ENCODE measurements around the gene MBP.

MBP gene

DNA sequence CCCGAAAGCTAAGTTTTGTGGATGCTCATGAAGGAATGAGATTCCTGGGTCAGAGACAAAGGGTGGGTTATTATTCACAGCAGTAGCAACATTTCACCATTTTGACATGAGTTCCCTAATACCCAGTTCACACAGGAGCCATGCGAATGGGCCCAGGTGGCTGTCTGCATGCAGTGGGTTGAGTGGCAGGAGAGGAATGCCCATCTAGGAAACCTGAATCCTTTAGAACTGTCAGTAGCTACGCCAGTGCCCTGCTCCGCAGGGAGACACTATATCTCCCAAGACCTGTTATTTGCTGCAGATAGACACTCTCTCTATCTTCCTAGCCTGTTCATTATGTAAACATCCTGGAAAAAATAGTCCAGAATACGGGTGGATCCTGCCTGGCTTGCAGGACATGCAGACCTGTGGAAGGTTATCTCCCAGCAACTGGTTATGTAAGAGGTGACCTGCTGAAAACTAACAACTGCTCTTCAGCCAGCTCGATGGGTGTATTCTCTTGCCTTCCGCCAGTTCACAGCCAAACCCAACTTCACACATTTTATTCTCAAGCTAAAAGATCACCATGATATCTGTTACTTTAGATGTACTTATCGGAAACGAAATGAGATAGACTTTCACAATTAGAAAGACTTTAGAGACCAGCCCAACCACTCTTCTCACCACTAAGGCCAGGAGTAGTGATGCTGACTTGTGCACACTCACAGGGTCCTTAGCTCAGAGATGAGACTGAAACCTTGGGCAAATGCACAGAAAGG is 59.1 kb downstream of the MBP start:
- Histone ChIP-seq H3K27me3 (ENCODE audit: control insufficient read depth, insufficient read depth, low read length, poor library complexity, severe bottlenecking) (no peaks in the 10 kb centered on the region), H3K36me3 (ENCODE audit: control insufficient read depth, insufficient read depth, low read length) (no peaks in the 10 kb centered on the region), H3K4me1 (ENCODE audit: control insufficient read depth, insufficient read depth, low read length) (peaks cover 4% of the 10 kb centered on the region), H3K27ac (ENCODE audit: insufficient read depth, low read depth, low read length, poor library complexity, severe bottlenecking) (no peak overlapping the region), H3K4me3 (ENCODE audit: insufficient read depth, low read depth, low read length) (no peak overlapping the region), H3K9me3 (ENCODE audit: control insufficient read depth, low read length) (no peaks in the 10 kb centered on the region)
- WGBS, 2 experiments: 94% methylated on average over 9 of the region's 9 CpGs

DNA sequence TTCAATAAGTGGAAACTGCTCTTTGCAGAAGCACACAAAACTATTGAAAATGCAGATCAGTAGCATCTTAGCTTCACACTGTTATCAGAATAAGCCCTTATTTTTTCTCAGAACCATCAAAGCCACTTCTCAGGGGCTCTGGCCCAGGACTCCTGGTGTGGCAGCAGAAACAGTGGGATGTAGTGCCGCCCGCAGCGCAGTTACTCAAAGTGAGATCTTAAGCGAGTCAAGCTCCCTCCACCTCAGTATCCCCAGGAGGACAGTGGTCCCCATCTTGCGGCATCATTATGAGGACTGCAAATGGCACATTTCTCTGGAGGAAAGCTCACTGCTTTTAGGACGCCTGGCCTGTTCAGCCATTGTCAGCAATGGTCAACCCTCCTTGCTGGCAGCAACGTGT is 60.0 kb downstream of the MBP start:
- 91 to 92% methylated on average over 7 of the region's 7 CpGs for WGBS, 2 experiments
- no peak overlapping the region for H3K27ac ChIP-seq (ENCODE audit: insufficient read depth, low read depth, low read length, poor library complexity, severe bottlenecking)
- H3K36me3 ChIP-seq (ENCODE audit: control insufficient read depth, insufficient read depth, low read length): no peaks in the 10 kb centered on the region
- H3K27me3 ChIP-seq (ENCODE audit: control insufficient read depth, insufficient read depth, low read length, poor library complexity, severe bottlenecking): no peaks in the 10 kb centered on the region
- peaks cover 14% of the 10 kb centered on the region for H3K4me1 ChIP-seq (ENCODE audit: control insufficient read depth, insufficient read depth, low read length)
- H3K4me3 ChIP-seq (ENCODE audit: insufficient read depth, low read depth, low read length): no peak overlapping the region
- no peaks in the 10 kb centered on the region for H3K9me3 ChIP-seq (ENCODE audit: control insufficient read depth, low read length)

DNA sequence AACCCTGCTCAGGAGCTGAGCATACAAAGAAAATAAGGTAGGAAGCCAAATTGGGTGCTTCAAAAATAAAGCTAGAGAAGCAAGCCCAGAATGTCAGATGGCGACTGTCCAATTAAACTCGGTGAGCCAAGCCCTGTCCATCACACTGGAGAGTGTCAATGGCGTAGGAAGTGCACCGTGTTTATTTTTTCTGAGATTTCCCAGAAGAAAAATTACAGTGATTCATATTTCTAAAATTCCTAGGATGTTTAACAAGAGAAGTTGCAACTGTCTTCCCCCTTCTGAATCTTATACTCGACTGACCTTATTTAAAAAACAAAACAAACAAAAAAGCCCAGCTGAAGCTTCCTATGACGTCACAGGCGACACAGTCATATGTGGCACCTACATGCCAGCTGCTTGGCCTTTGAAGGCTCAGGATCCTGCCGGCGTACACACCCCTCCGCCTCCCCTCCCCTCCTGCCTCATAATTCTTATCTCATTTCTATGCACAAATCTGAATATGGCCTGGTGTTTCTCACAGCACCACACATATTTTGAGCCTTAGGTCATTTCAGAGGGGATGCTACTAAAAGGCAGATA is 60.8 kb downstream of the MBP start:
- no peaks in the 10 kb centered on the region for H3K9me3 ChIP-seq (ENCODE audit: control insufficient read depth, low read length)
- H3K36me3 ChIP-seq (ENCODE audit: control insufficient read depth, insufficient read depth, low read length): no peaks in the 10 kb centered on the region
- no peak overlapping the region for H3K27ac ChIP-seq (ENCODE audit: insufficient read depth, low read depth, low read length, poor library complexity, severe bottlenecking)
- no peaks in the 10 kb centered on the region for H3K27me3 ChIP-seq (ENCODE audit: control insufficient read depth, insufficient read depth, low read length, poor library complexity, severe bottlenecking)
- WGBS, 2 experiments: 93 to 95% methylated on average over 10 of the region's 10 CpGs
- H3K4me1 ChIP-seq (ENCODE audit: control insufficient read depth, insufficient read depth, low read length): peaks cover 18% of the 10 kb centered on the region
- no peak overlapping the region for H3K4me3 ChIP-seq (ENCODE audit: insufficient read depth, low read depth, low read length)

DNA sequence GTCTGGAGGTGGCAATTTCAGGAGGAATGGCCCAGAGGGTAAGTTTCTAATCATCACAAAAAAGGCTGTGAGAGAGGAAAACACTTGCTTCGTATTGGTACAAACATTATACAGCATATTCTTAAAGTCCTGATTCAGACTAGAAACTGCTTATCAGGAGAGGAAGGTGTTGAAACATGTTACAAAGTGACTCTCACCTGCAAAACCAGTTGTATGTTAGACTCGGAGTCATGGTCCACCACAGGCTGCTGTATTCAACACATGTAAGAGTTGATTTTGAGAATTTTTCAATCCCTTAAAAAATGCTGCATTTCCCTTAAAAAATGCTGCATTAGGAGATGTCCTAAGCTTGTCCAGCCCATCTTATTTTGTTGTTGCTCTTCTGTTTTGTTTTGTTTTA is 61.5 kb downstream of the MBP start:
- 95 to 100% methylated on average over 1 to 2 of the region's 2 CpGs for WGBS, 2 experiments
- no peak overlapping the region for H3K27ac ChIP-seq (ENCODE audit: insufficient read depth, low read depth, low read length, poor library complexity, severe bottlenecking)

DNA sequence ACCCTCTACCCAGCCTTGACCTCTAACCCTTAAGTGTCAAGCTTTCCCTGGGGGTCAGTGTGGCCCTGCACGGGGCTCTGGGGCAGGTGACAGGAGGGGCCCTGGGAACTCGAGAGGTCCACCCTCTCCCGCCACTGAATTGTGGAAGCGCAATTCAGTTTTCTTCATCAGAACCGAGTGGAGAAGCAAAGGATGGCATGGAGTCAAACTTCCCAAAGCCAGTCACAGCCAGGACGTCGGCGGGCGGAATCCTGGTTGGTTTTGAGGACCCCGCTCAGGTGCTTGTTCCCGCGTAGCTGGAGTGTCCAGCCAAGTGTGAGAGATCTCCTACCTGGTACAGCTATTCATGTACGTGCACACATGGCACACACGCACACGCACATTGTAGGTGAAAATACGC is 62.0 kb downstream of the MBP start:
- peaks cover 18% of the 10 kb centered on the region for H3K4me1 ChIP-seq (ENCODE audit: control insufficient read depth, insufficient read depth, low read length)
- WGBS, 2 experiments: 92 to 95% methylated on average over 16 of the region's 16 CpGs

More for the DNA sequence above, 61.5 kb downstream of the MBP start:
- H3K4me3 ChIP-seq (ENCODE audit: insufficient read depth, low read depth, low read length): no peak overlapping the region
- peaks cover 18% of the 10 kb centered on the region for H3K4me1 ChIP-seq (ENCODE audit: control insufficient read depth, insufficient read depth, low read length)
- no peaks in the 10 kb centered on the region for H3K27me3 ChIP-seq (ENCODE audit: control insufficient read depth, insufficient read depth, low read length, poor library complexity, severe bottlenecking)
- H3K36me3 ChIP-seq (ENCODE audit: control insufficient read depth, insufficient read depth, low read length): no peaks in the 10 kb centered on the region
- no peaks in the 10 kb centered on the region for H3K9me3 ChIP-seq (ENCODE audit: control insufficient read depth, low read length)

DNA sequence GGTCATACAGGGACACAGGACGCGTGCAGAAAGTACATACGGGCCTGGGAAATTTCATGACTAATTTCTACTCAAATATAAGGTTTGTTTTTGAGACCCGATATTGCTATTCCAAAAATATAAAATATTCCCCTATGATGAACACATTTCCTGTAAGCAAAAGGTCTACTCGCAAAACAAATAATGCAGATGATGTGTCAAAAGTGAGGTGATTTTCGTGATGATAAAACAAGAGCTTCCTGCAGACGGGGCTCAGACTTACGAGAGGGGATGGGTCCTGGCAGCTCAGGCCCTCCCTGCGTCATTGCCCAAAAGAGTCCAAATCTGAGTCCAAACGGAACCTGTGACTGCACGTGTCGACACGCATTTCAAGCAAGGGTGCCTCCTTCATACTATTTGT is 62.7 kb downstream of the MBP start:
- H3K9me3 ChIP-seq (ENCODE audit: control insufficient read depth, low read length): no peaks in the 10 kb centered on the region
- no peaks in the 10 kb centered on the region for H3K36me3 ChIP-seq (ENCODE audit: control insufficient read depth, insufficient read depth, low read length)
- H3K27me3 ChIP-seq (ENCODE audit: control insufficient read depth, insufficient read depth, low read length, poor library complexity, severe bottlenecking): no peaks in the 10 kb centered on the region
- 96% methylated on average over 13 of the region's 13 CpGs for WGBS, 2 experiments
- H3K4me1 ChIP-seq (ENCODE audit: control insufficient read depth, insufficient read depth, low read length): peaks cover 18% of the 10 kb centered on the region
- H3K4me3 ChIP-seq (ENCODE audit: insufficient read depth, low read depth, low read length): no peak overlapping the region
- H3K27ac ChIP-seq (ENCODE audit: insufficient read depth, low read depth, low read length, poor library complexity, severe bottlenecking): no peak overlapping the region

More for the DNA sequence above, 62.0 kb downstream of the MBP start:
- H3K9me3 ChIP-seq (ENCODE audit: control insufficient read depth, low read length): no peaks in the 10 kb centered on the region
- H3K27ac ChIP-seq (ENCODE audit: insufficient read depth, low read depth, low read length, poor library complexity, severe bottlenecking): no peak overlapping the region
- no peaks in the 10 kb centered on the region for H3K27me3 ChIP-seq (ENCODE audit: control insufficient read depth, insufficient read depth, low read length, poor library complexity, severe bottlenecking)
- H3K4me3 ChIP-seq (ENCODE audit: insufficient read depth, low read depth, low read length): no peak overlapping the region
- H3K36me3 ChIP-seq (ENCODE audit: control insufficient read depth, insufficient read depth, low read length): no peaks in the 10 kb centered on the region

DNA sequence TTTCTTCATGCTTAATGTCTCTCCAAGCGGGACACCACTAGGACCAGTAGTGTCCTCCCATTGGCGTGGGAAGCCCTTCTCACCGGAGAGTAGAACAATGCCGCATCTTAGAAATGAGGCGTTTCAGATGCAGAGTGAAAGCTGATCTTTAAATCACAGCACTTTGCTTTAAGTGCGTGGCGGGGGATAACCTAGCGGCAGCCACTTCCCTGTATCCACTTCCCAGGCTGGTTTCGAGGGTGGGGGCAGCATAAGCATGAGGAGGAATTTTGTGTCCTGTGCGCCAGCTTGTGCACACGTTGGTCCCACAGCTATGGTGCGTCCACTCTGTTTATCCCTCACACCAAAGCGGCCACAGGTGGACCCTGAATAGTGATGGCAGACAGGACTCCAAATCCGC is 63.1 kb downstream of the MBP start:
- H3K27me3 ChIP-seq (ENCODE audit: control insufficient read depth, insufficient read depth, low read length, poor library complexity, severe bottlenecking): no peaks in the 10 kb centered on the region
- H3K4me1 ChIP-seq (ENCODE audit: control insufficient read depth, insufficient read depth, low read length): peaks cover 18% of the 10 kb centered on the region
- no peaks in the 10 kb centered on the region for H3K36me3 ChIP-seq (ENCODE audit: control insufficient read depth, insufficient read depth, low read length)
- no peak overlapping the region for H3K4me3 ChIP-seq (ENCODE audit: insufficient read depth, low read depth, low read length)
- no peaks in the 10 kb centered on the region for H3K9me3 ChIP-seq (ENCODE audit: control insufficient read depth, low read length)
- 84 to 85% methylated on average over 14 of the region's 14 CpGs for WGBS, 2 experiments
- H3K27ac ChIP-seq (ENCODE audit: insufficient read depth, low read depth, low read length, poor library complexity, severe bottlenecking): no peak overlapping the region

DNA sequence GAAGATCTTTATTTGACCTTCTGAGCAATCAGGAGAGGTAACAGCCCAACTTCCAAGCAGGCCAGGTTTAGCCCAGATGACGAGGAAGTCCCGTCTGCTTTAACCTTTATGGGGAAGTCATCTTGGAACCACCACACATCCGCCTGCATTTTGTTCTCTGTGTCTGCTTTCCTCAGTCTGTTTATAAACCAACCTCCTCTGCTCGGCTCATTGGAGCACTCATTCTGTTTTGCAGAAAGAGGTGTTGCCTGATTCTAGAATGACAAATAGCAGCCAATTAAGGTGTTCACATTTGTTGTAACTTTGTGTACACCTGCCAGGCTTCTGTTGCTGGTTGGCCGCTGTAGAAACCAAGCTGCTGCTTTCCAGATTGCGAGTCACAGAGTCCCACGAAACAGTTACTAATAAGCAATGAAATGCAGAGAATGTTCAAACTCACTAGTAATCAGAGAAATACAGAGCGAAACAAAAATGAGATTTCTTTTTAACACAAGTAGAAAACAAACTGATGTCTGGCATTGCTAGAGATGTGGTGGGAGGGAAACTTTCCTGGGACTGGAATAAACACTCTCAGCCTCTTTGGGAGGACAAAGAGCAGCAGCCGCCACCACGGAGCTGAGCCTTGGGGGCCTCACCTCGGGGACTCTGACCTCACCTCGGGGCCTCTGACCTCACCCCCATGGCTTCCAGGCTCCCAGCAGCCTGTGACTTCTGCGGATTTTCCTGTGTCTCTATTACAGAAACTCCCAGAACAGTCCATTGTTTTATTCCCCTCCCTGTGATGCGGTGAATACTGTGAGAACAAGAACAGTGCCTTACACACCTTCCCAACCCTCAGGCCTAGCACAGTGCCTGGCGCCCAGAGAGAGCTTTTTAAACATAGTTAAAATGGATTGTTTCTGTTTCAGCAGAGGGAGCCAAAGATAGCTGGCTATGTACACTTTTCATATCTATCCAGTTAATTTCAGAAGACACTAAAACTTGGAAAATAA is 64.0 kb downstream of the MBP start:
- Histone ChIP-seq H3K36me3 (ENCODE audit: control insufficient read depth, insufficient read depth, low read length) (no peaks in the 10 kb centered on the region), H3K4me3 (ENCODE audit: insufficient read depth, low read depth, low read length) (no peak overlapping the region), H3K9me3 (ENCODE audit: control insufficient read depth, low read length) (no peaks in the 10 kb centered on the region), H3K4me1 (ENCODE audit: control insufficient read depth, insufficient read depth, low read length) (peaks cover 18% of the 10 kb centered on the region), H3K27me3 (ENCODE audit: control insufficient read depth, insufficient read depth, low read length, poor library complexity, severe bottlenecking) (no peaks in the 10 kb centered on the region), H3K27ac (ENCODE audit: insufficient read depth, low read depth, low read length, poor library complexity, severe bottlenecking) (no peak overlapping the region)
- 73 to 75% methylated on average over 14 to 15 of the region's 15 CpGs for WGBS, 2 experiments

DNA sequence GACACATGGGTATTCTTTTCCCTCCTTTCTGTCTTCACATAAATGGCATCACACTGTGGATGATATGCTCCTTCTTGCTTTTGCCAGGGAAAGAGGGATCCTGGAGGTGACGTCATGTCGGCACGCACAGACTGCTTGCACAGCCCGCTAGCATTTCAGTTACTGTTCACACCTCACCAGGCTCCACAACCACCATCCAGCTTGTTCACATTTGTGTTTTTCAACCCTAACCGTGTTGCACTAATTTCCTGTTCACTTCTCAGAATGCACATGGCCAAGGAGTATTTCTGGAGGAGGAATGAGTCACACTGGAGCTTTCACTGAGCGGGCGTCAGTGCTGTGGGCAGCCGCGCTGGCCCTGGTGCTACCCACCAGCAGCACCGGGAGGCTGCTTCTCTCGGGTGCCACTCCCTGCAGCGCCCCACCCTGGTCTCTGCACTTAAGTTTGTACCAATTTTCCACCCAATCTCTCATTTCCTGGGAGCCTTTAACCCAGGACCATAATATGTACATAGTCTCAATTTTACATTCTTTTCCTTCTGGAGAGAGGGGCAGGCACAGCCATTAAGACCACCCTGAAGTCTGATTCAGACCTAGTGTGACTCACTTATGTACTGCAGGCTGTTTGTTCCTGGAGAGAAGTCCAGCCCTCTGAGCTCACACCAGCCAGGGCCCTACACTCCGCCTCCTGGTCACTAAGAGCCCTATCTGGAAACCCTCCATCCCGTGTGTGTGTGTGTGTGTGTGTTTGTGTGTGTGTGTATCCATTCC is 65.1 kb downstream of the MBP start:
- Histone ChIP-seq H3K4me3 (ENCODE audit: insufficient read depth, low read depth, low read length) (no peak overlapping the region), H3K9me3 (ENCODE audit: control insufficient read depth, low read length) (no peaks in the 10 kb centered on the region), H3K36me3 (ENCODE audit: control insufficient read depth, insufficient read depth, low read length) (no peaks in the 10 kb centered on the region), H3K4me1 (ENCODE audit: control insufficient read depth, insufficient read depth, low read length) (peaks cover 18% of the 10 kb centered on the region), H3K27me3 (ENCODE audit: control insufficient read depth, insufficient read depth, low read length, poor library complexity, severe bottlenecking) (no peaks in the 10 kb centered on the region), H3K27ac (ENCODE audit: insufficient read depth, low read depth, low read length, poor library complexity, severe bottlenecking) (no peak overlapping the region)
- 88 to 92% methylated on average over 14 of the region's 14 CpGs for WGBS, 2 experiments
